PC-9 (cell line): Measurements from ENCODE around the gene SPEM2. TPM values are rescaled to one million over a fixed set of nuclear protein-coding genes. Genes with fewer than 3 reads are reported as not detected.
A peak's percentile ranks its signal among the peaks of the same experiment; 100 is the strongest.

ENCODE experiments used
- BruUV-seq: library from RNA; stranded (reverse); fragments of 400-500 nt; replicated peaks from 2 replicates; lab custom pipeline; 2021; lab: Mats Ljungman, UMichigan
- CTCF ChIA-PET: fragments of 300-600 bp; sonication (Branson Sonifier 250); formaldehyde crosslinking; loops from one replicate; lab custom pipeline; 2022; ENCODE audit warnings: antibody characterized with exemption; lab: Charles Lee
- POLR2A ChIA-PET: fragments of 300-600 bp; sonication (Branson Sonifier 250); formaldehyde crosslinking; loops from one replicate; lab custom pipeline; 2022; ENCODE audit warnings: antibody characterized with exemption; ENCODE audit not compliant: unreplicated experiment; lab: Charles Lee
- DNase-seq, 2 experiments: peaks; one replicate each; pipeline versions ENCODE4 v3.0.0 to v3.0.0-alpha.2; 2015 to 2022; ENCODE audit warnings: mixed read lengths in 1 of 2
- H2AFZ ChIP-seq: fragments of 200-600 bp; sonication (generic); 2 replicates; pipeline ENCODE4 v1.8.1; 2017; ENCODE audit warnings: antibody characterized with exemption
- H3F3A ChIP-seq: fragments of 200-600 bp; sonication (generic); 2 replicates; pipeline ENCODE4 v1.8.1; 2017; ENCODE audit warnings: antibody characterized with exemption, mild to moderate bottlenecking, low read depth; ENCODE audit not compliant: insufficient read depth
- H3K27ac ChIP-seq: fragments of 200-600 bp; sonication (generic); 2 replicates; pipeline ENCODE4 v1.6.1; 2016; ENCODE audit warnings: mixed run types
- H3K27me3 ChIP-seq: fragments of 200-600 bp; sonication (generic); 2 replicates; pipeline ENCODE4 v1.6.1; 2016; ENCODE audit warnings: low read depth, mixed run types; ENCODE audit not compliant: insufficient read depth
- H3K36me3 ChIP-seq: fragments of 200-600 bp; sonication (generic); 2 replicates; pipeline ENCODE4 v1.6.1; 2016; ENCODE audit warnings: low read depth, mixed run types
- H3K4me1 ChIP-seq: fragments of 200-600 bp; sonication (generic); replicated peaks from 2 replicates; pipeline ENCODE4 v1.6.1; 2016; ENCODE audit warnings: mixed run types; ENCODE audit not compliant: insufficient read depth
- H3K4me2 ChIP-seq: fragments of 200-600 bp; sonication (generic); 2 replicates; pipeline ENCODE4 v1.6.1; 2017; ENCODE audit warnings: mixed run types
- H3K4me3 ChIP-seq: fragments of 200-600 bp; sonication (generic); 2 replicates; pipeline ENCODE4 v1.6.1; 2016; ENCODE audit warnings: mixed run types
- H3K79me2 ChIP-seq: fragments of 200-600 bp; sonication (generic); 2 replicates; pipeline ENCODE4 v1.6.1; 2017; ENCODE audit warnings: low read depth, mixed run types
- H3K9me2 ChIP-seq: fragments of 200-600 bp; sonication (generic); 2 replicates; pipeline ENCODE4 v1.8.1; 2017; ENCODE audit warnings: mild to moderate bottlenecking; ENCODE audit not compliant: insufficient read depth
- H3K9me3 ChIP-seq: fragments of 200-600 bp; sonication (generic); 2 replicates; pipeline ENCODE4 v1.8.1; 2016; ENCODE audit warnings: low read depth; ENCODE audit not compliant: insufficient read depth
- H4K20me1 ChIP-seq: fragments of 200-600 bp; sonication (generic); 2 replicates; pipeline ENCODE4 v1.8.1; 2017; ENCODE audit not compliant: insufficient read depth
- CTCF ChIP-seq: fragments of 200-600 bp; sonication (generic); conservative IDR thresholded peaks from 2 replicates; pipeline ENCODE4 v1.6.1; 2017; ENCODE audit warnings: mixed run types, antibody characterized with exemption, mild to moderate bottlenecking, moderate library complexity
- EZH2 ChIP-seq: fragments of 200-600 bp; sonication (generic); IDR thresholded peaks from 2 replicates; pipeline ENCODE4 v1.8.0; 2017; ENCODE audit warnings: antibody characterized with exemption, low read depth
- intact Hi-C: fragments of 100-400 bp; cut with micrococcal nuclease; formaldehyde crosslinking; loops from one replicate; pipeline ENCODE4 v1.10.0; 2022; ENCODE audit not compliant: unreplicated experiment
- total RNA-seq: library from RNA; stranded (reverse); gene quantifications from 2 replicates; pipeline ENCODE4 v1.2.3, GENCODE V29; 2021

The SPEM2 gene
- total RNA-seq, 1 experiment from 2014 or later, result 0.50 TPM

- Histone ChIP-seq H3K9me2 (no peaks in the 10 kb centered on the region), H3K79me2 (peaks cover 4% of the 10 kb centered on the region; the same call in 1 of the 2 replicates), H3K4me1 (peaks cover 12% of the 10 kb centered on the region), H3K9me3 (no peaks in the 10 kb centered on the region), H4K20me1 (no peaks in the 10 kb centered on the region), H2AFZ (no peak overlapping the region), H3K4me3 (no peak overlapping the region), H3F3A (0 out of 2 replicates have a peak, but pooled peaks cover 3% of the 10 kb centered on the region), H3K27ac (no peak overlapping the region), H3K36me3 (no peaks in the 10 kb centered on the region), H3K4me2 (no peak overlapping the region), H3K27me3 (no peaks in the 10 kb centered on the region)
- ChIA-PET CTCF (interaction anchor here (0.5 kb wide), 2 partner anchors 24 to 80 kb away, joined by 3 to 6 read pairs; no protein-coding TSS in a partner anchor), POLR2A (no interaction called here)
- no TSS peak for BruUV-seq
- no peak for TF ChIP-seq CTCF
- no peak for TF ChIP-seq EZH2
- intact Hi-C loops, result no loop called here
- DNase-seq, result no peak
These were observed 16.7 kb downstream of the SPEM2 start for GRCh38 chr17:7442142-7442541.

GRCh38 chr17:7443499-7444485 is 18.4 kb downstream of the SPEM2 start:
- Histone ChIP-seq H3K9me3 (no peaks in the 10 kb centered on the region), H3K4me2 (peak overlapping the region; percentile 81; the same call in 1 of the 2 replicates), H4K20me1 (no peaks in the 10 kb centered on the region), H3K4me1 (peaks cover 12% of the 10 kb centered on the region), H3F3A (0 out of 2 replicates have a peak, but pooled peaks cover 3% of the 10 kb centered on the region), H3K27me3 (no peaks in the 10 kb centered on the region), H3K36me3 (no peaks in the 10 kb centered on the region), H3K79me2 (no peaks in the 10 kb centered on the region), H3K4me3 (no peak overlapping the region), H2AFZ (no peak overlapping the region), H3K27ac (no peak overlapping the region), H3K9me2 (no peaks in the 10 kb centered on the region)
- intact Hi-C loops, result loop anchor here (2.0 kb wide), 1 partner anchor 33 kb away; no protein-coding TSS in a partner anchor
- TF ChIP-seq CTCF (no peak), EZH2 (no peak)
- BruUV-seq, result no TSS peak
- CTCF ChIA-PET, result interaction anchor here (0.5 to 0.6 kb wide), 3 partner anchors 43 to 73 kb away, joined by 3 to 6 read pairs (median 5); no protein-coding TSS in a partner anchor
- POLR2A ChIA-PET, result interaction anchor here (0.6 to 1.5 kb wide), 4 partner anchors 41 to 168 kb away, joined by 3 to 8 read pairs (median 4); partner anchors contain the start of genes CD68 and POLR2A
- DNase-seq, result no peak
